NCI-H128 (cell line): ENCODE results near the gene RCN1.
"Not testable (repeated sequence)": the region's sequence is repeated elsewhere in the genome, so short reads cannot be mapped to it uniquely, and the experiment has no call there.

ENCODE experiments used
- DNase-seq: peaks from one replicate; lab custom pipeline; 2025; ENCODE audit not compliant: unreplicated experiment; lab: John Stamatoyannopoulos, UW

Gene RCN1

DNA sequence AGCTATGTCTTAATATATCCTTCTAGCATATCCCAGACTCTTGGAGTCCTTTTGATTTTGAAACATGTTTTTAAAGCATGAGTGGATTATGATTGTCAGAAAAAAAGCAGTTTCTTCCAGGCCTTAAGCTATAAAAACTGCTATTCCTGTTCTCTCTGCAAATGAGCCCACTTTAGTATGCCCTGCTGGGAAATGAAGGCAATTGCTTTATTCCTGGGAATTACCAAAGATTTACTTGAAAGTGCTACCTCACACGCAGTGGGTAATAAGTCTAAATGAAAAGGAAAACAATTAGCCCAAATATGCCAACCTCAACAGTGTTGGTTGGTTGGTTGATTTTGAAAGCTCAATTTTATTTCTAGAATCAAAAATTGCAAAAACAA lies 17.2 kb upstream of the RCN1 start:
- no peak for DNase-seq

DNA sequence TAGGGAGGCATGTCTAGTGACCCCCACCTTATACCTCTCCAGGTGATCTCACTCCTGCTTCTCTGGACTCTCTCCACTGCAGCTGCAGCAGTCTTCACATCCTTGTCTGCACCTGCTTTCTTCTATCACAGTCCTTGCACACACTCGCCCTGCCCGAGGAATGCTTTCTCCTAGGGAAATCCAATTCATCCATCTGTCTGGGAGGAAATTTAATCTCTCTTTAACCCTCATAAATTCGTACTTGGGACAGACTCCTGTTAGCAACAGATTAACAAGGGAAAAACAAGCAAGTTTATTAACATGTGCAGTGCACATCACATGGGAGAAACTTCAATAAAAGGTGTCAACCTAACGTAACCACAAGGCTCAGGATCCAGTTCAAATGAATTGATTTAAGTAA lies 11.3 kb upstream of the RCN1 start:
- no peak for DNase-seq

DNA sequence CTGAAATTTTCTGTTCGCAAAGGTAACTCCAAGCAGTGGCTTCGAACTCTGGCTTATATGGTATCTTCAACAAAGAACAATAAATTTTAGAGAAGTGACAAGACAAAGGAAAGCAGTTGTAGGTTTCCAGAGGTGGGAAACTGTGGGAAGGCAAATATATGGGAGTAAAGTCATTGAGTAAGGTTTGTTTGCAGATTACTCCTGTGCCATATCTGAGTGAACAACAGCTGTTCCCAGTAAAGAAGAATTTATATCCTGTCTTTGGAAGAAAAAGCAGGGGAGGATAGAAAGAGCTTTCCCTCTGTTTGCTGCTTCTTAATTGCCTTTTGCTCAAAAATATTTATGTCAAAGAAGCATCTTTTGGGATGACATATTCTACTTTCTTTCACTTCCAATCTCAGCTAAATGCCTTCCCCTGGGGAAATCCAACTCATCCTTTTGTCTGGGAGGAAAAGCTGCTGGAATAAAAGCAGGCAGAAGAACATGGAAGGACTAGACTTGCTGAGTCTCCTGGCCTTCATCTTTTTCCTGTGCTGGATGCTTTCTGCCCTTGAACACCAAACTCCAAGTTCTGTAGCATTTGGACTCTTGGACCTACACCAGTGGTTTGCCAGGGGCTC lies 10.4 kb upstream of the RCN1 start:
- DNase-seq = no peak

DNA sequence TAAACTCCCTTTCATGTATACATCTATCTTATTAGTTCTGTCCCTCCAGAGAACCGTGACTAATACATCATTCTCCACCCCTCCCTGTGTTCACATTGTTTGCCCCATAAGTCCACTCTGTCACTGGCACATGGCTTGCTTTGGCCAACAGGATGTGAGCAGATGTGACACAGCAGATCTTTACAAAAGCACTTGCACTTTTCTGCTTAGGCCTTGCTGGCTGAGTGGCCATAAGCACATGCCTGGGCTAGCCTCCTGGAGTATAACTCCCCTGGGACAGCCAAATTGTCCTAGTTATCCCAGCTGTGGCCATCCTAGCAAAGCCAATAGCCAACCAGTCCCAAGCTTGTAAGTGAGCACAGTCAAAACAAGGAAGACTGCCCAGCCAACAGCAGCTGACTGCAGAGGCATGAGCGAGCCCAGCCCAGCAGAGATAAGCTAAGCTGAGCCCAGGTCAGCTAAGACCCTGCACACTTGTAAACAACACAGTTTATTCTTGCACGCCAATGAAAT lies 9.7 kb upstream of the RCN1 start:
- DNase-seq = no peak

DNA sequence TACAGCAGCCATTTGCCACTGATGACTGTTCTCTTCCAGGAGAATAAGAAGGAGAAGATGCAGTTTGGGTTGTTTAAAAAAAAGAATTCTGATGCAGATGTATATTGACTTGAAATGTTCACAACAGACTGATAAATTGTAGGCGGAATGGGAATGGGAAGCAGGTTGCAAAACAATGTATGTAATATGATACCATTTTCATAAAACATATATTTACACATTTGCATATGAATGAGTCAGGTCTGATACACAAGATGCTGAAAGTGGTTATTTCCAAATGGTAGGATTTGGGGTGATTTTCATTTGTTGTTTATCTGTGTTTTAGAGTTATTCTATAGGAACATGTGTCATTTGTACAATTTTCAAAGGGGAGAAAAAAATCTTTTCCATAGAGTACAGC lies 9.0 kb upstream of the RCN1 start:
- DNase-seq = no peak

DNA sequence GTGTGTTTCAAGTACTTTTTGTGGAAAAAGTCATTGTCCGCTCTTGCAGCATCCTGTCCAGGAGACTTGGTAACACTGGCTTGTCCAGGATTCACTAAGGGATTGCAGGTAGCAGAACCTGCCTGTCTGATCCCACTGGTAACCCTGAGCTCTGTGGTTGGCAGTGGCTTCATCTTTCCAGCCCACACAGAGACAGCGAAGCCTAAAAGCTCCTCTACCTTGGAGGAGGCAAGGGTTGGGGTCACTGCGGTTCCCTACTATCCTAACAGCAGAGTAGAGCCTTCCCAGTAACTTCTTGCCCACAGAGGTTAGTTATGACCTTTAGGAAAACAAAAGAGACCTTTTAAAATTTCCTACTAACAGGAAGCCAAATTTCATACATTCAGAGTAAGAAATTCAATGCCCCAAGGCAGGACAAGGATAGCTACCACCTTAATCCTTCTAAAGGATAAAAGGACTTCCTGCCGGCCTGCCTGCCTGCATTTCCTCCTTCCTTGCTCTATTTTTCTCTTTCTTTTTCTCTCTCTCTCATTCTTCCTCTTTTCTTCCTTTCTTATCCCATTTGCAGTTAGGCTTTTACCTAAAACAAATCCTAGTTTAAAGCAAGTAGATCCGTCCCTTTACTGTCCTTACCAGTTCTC lies 8.4 kb upstream of the RCN1 start:
- no peak for DNase-seq

DNA sequence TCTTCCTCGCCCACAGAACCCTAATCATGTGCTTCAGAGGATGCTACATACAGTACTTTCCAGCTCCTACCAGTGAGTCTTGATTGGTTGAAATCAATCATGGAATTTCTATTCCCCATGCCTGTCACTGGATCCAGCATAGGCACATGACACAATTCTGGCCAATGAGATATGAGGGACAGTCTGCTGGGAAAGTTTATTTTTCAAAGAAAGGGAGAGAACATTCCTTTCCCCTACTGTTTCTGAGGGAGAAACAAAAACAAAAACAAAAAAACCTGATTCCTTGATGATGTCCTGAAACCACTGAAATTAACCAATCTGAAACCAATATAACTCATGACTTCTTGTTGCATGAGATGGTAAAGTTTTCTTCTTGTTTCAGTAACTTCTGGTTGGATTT lies 3.3 kb upstream of the RCN1 start:
- no peak for DNase-seq

DNA sequence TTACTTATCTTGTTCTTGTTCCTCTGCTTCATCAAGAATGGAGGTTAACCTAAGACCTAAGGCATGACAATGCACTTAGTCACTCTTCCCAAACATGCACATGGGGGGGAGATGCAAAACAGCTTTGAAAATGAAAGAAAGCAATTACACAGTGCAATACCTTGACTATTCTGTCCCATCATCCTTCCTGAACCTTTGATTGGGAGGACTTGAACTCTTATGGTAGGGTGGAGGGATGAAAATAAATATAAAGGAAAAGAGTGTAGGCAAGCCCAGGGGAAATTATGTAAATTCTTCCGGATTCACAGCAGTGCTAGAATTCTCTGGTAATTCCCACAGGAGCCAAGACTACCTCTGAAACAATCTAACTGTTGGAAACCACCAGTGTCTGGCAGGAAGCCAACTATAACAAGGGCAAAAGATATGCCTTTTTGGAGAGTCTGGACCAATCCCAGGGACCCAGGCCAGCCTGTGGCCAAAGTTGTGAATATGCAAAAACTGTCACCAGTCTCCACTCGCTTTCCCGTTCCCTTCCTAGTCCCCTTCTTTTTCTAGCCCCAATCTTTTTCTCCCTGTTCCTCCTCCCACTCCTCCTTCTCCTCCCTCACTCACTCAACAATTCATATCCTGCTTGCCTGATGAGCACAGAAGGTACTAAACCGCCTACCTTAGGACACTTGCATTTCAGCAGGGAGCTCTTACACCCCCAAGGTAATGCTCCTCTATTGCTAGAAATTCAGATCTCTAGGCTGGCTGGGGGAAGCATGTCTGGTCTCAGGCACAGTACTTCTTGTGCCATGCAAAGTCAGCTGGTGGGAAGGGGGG lies 2.5 kb upstream of the RCN1 start:
- DNase-seq = no peak

DNA sequence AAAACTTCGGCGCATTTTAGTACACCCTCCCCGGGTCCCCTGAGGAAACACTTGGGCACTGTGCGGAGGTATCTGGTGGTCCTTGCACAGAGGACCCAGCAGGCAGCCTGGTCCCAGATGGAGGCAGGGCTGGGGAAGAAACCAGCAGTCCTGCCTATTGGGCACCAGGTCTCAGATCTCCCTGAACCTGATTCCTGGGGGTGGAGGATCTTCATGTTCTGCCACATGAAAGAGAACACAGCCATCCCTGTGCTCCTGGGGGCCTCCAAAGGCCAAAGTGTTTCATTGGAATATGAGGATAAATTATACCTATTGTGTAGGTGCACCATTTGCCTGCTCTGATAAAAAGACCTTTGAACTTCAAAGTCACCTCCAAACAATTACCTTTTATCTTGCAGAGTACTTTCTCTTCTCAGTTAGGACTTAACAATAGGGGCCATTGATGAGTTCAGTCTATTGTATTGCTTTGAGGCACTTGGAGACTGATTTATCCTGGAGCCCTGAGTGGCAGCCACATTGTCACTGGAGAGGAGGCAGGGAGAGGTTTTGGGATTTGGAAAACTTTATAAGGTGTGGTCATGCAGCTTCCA lies 1.8 kb downstream of the RCN1 start:
- DNase-seq = no peak

DNA sequence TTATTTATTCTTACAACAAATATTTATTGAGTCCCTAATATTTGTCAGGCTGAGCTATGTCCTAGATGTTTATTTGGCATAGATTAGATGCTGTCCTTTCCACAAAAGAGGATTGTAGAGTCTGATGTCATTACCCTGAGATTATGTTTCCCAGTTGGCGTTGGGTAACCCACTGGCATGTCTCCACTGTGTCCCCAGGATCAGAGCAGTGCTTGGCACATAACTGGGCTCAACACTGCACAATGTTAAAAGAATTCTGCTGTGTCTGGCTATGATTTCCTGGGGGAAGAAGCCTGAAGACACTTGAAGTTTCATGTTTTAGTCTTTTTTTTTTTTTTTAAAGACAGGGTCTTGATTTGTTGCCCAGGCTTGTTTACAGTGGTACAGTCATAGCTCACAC lies 4.0 kb downstream of the RCN1 start:
- DNase-seq = no peak

DNA sequence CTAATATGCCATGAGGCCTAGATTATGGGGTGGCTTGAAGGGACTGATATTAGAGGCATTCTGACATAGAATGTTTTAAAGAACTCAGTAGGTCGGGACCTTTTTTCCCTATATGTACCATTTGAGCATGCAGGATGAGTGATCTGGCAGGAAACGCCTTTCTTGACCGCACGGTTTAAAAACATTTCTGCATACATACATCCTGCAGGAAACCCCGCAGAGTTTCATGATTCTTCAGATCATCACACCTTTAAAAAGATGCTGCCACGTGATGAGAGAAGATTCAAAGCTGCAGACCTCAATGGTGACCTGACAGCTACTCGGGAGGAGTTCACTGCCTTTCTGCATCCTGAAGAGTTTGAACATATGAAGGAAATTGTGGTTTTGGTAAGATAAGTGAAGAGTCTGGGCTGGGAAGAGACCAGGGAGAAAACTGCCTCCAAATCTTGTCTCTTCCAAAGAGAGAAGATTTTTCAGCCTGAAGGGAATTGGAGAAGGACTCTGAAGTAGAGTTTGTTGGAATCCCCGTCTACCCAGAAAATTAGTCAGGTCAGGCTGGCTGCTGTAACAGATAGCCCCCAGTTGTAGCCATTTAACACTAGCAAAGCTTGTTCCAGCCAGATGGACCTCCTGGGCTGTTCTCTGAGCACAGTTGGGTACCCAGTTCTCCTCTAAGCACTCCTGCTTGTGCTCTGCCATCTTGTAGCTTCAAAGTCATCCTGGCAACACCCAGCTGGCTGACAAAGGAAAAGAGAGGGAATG lies 7.4 kb downstream of the RCN1 start:
- DNase-seq = no peak

DNA sequence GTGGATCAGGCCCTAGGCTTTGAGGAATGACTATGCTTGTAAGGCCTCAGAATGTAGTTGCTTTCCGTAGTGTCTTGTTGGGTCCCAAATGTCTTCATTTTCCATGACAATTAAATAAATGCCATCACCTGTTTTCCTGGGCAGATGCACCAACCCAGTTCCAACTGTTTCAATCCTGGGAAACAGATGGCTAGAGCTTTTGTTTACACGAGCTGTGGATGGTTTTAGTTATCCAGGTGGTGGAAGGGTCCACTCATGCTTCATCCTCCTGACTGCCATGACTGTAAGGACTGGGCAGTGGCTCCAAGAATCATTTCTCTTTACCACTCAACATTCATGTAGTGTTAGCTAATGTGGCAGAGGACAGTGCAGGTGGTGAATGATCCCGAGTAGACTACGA lies 8.6 kb downstream of the RCN1 start:
- no peak for DNase-seq

DNA sequence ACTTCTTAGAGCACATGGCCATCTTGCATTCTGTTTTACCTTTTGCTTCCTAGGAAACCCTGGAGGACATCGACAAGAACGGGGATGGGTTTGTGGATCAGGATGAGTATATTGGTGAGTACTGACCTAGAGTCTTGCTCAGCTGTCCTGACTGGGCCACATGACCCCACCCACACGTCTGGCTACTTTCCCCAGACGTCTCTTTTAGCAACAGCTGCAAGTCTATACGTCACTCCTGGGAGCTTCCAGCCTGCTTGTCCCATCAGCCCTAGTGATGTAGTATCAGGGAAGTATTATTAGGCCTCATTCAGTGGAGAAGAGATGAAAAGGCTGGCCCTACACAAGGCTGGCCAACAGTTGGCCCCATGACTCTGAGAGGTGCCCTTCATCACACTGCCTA lies 9.6 kb downstream of the RCN1 start:
- DNase-seq = no peak

DNA sequence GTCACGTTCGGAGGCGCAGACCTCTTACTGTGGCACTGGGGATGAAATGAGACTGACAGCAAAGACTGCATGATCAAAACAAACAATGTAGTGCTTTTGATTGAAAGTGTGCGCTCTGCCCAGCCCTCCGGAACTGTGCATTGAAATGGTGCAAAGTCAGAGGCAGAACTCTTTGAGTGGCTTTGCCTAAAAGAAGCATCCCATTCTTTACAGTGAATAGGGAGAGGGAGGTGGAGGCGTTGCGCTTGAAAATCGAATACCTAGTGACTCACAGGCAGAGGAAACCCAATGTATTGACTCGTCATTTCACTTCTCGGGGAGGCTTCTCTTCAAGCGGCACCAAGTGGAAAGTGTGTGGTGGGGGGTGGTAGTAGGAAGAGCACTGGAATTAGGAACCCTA lies 10.9 kb downstream of the RCN1 start:
- DNase-seq = no peak

DNA sequence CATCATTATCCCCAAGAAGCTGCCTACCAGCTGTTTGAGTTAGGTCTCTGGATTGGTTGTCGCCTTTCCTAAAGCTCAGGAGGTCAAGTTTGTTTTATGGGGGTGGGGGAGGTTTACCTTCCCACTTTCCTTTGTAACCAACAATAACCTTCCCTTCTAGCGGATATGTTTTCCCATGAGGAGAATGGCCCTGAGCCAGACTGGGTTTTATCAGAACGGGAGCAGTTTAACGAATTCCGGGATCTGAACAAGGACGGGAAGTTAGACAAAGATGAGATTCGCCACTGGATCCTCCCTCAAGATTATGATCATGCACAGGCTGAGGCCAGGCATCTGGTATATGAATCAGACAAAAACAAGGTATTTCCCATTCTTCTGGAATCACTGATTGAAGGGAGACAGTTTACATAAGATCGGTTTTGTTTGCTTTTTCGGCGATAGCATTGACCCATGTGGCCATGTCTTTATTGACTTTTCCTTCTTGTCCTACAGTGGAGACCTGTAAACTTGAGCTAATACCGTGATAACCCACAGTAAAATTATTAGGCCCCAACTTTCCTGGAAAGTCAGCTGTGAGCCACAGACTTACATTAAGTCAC lies 12.3 kb downstream of the RCN1 start:
- DNase-seq = not testable (repeated sequence)

DNA sequence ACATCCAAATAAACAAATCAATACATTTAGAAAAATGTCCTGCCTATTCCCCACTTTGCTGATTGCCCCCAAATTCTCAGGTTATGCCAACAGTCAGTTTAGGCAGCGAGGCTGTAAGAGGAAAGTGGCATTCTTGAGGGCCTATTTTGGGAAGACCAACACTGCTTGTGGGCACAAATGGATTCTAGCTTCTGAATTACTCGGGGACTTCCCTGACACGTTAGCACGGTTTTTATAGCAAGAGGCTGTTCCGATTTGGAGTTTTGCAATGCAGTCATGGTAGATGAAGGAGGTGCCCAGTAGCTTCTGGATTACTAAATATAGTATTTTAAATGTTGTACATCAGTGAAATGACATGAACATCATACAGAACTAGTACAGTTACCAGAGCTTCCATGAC lies 13.1 kb downstream of the RCN1 start:
- no peak for DNase-seq

DNA sequence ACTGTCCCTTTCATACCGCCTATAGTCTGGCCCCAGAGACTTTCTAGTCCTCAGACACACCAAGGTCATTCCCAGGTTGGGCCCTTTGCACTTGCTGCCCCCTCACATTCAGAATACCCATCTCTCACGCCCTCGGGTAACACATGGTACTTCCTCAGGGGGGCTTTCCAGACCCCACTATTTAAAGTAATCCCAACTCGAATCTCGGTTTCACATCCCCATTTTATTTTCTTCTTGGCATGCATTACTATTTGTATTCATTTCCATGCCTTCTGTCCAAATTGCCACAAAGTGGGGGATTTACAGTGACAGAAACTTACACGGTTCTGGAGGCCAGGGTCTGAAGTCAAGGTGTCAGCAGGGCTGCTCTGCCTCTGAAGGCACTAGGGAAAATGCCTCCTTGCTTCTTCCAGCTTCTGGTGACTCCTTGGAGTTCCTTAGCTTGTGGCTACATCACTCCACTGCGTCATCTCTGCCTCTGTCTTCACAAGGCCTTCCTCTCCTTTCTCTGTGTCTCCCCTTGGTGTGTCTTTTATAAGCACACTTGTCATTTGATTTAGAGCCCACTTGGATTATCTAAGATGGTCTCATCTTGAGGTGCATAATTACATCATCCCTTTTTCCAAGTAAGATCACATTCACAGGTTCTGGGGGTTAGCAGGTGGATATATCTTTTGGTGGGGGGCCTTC lies 15.1 kb downstream of the RCN1 start:
- DNase-seq = no peak

DNA sequence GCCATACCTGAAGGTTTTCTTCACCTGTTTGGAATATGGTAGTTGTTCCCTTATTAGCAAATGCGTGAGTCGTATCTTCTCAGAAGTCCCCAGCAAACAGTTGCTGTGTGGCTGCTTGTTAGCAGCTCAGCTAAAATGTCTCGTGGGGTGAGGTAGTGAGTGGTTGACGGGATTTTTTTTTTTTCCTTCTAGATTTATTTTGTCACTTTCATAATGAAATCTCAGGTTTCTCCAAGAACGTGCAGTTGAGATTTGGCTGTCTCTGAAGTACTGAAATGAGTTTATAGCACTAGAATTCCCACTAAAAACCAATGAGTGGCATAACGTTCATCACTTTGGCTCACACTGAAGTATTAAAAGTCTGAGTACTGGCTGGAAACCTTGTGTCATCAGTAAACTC lies 16.8 kb downstream of the RCN1 start:
- DNase-seq = no peak

DNA sequence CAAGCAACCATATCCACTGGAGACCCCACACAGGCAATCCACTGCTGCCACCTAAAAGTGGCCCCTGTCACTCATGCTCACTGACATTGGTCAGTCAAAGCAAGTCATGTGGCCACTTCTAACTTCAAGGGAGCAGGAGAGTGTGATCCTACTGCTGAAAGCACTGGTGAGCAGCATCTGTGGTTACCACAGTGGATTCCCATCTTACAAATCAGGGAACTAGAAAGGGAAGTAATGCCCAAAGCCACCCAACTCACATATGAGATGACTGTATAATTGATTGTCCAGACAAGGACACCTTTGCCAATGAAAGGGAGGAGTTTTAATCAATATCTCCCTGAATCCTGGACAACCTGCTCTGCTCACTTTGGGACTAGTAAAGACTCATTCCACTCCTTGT lies 17.7 kb downstream of the RCN1 start:
- no peak for DNase-seq

DNA sequence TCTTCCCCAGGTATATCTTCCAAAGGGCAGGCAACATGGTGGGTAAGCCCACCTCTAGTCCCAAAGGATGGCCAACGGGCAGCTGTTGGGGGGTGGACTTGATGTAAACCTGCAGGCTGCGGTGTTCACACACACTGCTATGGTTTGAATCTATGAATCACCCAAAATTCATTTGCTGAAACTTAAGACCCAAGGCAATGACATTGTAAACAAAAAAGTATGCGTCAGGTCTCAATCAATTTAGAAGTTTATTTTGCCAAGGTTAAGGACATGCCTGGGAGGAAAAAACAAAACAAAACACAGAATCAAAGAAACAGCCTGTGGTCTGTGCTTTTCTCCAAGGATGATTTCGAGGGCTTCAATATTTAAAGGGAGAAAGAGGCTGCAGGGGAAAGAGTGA lies 18.3 kb downstream of the RCN1 start:
- DNase-seq = no peak
